GM23248 (cell line): ENCODE data around the gene CCDC175.

Experiments
- EZH2 ChIP-seq: fragments of 200-600 bp; sonication (generic); IDR thresholded peaks from 2 replicates; pipeline ENCODE4 v1.6.1; 2018; ENCODE audit warnings: antibody characterized with exemption, mild to moderate bottlenecking; ENCODE audit not compliant: insufficient read depth, poor library complexity, severe bottlenecking
- EZH2phosphoT487 ChIP-seq: fragments of 200-600 bp; sonication (generic); IDR thresholded peaks from 2 replicates; pipeline ENCODE4 v1.6.1; 2018; ENCODE audit warnings: antibody characterized with exemption, moderate library complexity, mild to moderate bottlenecking, low read depth; ENCODE audit not compliant: insufficient read depth

DNA sequence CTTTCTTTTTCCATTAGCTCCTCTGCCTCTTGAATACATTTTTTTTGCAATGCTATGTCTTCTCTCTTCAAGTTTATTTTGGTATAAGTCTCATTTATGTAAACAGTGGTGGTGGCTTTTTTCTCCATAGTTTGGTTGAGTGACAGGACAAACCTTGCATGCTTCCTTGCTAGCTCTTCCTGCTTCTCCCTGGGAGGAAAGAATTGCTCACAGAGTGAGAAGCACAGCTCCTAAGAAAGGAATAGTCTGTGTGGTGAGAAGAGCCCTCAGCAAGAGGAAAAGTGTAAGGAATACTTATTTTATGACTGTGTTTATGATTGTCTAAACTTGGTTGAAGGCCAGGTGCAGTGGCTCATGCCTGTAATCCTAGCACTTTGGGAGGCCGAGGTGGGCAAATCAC is 11.5 kb downstream of the CCDC175 start:
- TF ChIP-seq EZH2, result no peak
- TF ChIP-seq EZH2phosphoT487, result no peak
